C4-2B (cell line): ENCODE measurements around the gene AFAP1.

Source experiments
- ZFX ChIP-seq: fragments of 450-650 bp; IDR thresholded peaks from 2 replicates; pipeline ENCODE4 v1.6.1; 2017
- TF ChIP-seq, protein P1 (sequence below): fragments of 450-650 bp; conservative IDR thresholded peaks from 2 replicates; pipeline ENCODE4 v1.5.1; 2017; ENCODE audit warnings: mild to moderate bottlenecking

GRCh38 chr4:7745301-7745885, 194.3 kb downstream of the AFAP1 start:
- TF ChIP-seq, protein P1, sequence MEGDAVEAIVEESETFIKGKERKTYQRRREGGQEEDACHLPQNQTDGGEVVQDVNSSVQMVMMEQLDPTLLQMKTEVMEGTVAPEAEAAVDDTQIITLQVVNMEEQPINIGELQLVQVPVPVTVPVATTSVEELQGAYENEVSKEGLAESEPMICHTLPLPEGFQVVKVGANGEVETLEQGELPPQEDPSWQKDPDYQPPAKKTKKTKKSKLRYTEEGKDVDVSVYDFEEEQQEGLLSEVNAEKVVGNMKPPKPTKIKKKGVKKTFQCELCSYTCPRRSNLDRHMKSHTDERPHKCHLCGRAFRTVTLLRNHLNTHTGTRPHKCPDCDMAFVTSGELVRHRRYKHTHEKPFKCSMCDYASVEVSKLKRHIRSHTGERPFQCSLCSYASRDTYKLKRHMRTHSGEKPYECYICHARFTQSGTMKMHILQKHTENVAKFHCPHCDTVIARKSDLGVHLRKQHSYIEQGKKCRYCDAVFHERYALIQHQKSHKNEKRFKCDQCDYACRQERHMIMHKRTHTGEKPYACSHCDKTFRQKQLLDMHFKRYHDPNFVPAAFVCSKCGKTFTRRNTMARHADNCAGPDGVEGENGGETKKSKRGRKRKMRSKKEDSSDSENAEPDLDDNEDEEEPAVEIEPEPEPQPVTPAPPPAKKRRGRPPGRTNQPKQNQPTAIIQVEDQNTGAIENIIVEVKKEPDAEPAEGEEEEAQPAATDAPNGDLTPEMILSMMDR: no peak
- TF ChIP-seq ZFX: no peak
